Measurements from ENCODE around the gene ZNF784. TPM values are rescaled to one million over a fixed set of nuclear protein-coding genes. Genes with fewer than 3 reads are reported as not detected.
A peak's percentile ranks its signal among the peaks of the same experiment; 100 is the strongest.

ZNF784 gene
- total RNA-seq, result 10 to 100 TPM in 3 of 4 donors, 1 to 10 TPM in 1; 9.0 to 22.2 (median 11.4) TPM
- 10 to 100 TPM in 1 of 3 donors, 1 to 10 TPM in 2; 4.9 to 14.9 (median 7.3) TPM for polyA plus RNA-seq
- long read RNA-seq, donor 1, transcript ZNF784-201 (2 exons, 2,021 nt), result major isoform, 5 of 12 reads
- long read RNA-seq, donor 1, partial matches to known transcripts, result 0 of 12 reads
- long read RNA-seq, donor 1, other reads (novel, unspliced or antisense), result 7 of 12 reads
- long read RNA-seq, donor 2, transcript ZNF784-201 (2 exons, 2,021 nt), result major isoform, 26 of 36 reads
- long read RNA-seq, donor 2, partial matches to known transcripts, result 0 of 36 reads
- long read RNA-seq, donor 2, other reads (novel, unspliced or antisense), result 10 of 36 reads

- DNase-seq (peak; percentile 93 to 97), ATAC-seq (peak; percentile 84 to 90 (median 88))
- Histone ChIP-seq H3K27me3 (ENCODE audit: insufficient read depth in 3 of 3, low read length in 2 of 3) (no peaks in the 10 kb centered on the region), H3K4me1 (peaks cover 37% of the 10 kb centered on the region), H3K36me3 (ENCODE audit: insufficient read depth in 1 of 2, low read depth in 1 of 2) (peaks cover 4 to 10% of the 10 kb centered on the region in 2 donors), H3K27ac (peak within 1 kb of the TSS; percentile 90), H3K9me3 (no peaks in the 10 kb centered on the region), H3K4me3 (peak within 1 kb of the TSS; percentile 65)
- 0 to 1% (median 0%) methylated on average over 45 to 56 of the region's 56 CpGs for WGBS, 3 donors
- intact Hi-C loops (cut with DNase I), result loop anchor here in 1 of 2 donors (10.0 kb wide), 2 partner anchors 240 to 490 kb away; partner anchors contain the start of genes RPL28 and TMEM238
- TF ChIP-seq CTCF (IDR thresholded peaks at IDR 0.05), result no peak
Observed at GRCh38 chr19:55624109-55625003, at the start of gene ZNF784. TSS of gene ZNF784 (minus strand) at chr19:55624566. CDS start at chr19:55624561, 5 bp downstream.

GRCh38 chr19:55673889-55674288, 49.5 kb upstream of the ZNF784 start:
- no peak for ATAC-seq
- intact Hi-C loops (cut with DNase I), result no loop called here
- peaks cover 30% of the 10 kb centered on the region for H3K4me1 ChIP-seq
- no peak overlapping the region for H3K27ac ChIP-seq
- 61 to 80% (median 65%) methylated on average over 12 to 15 of the region's 15 CpGs for WGBS, 3 donors
- peaks cover 3 to 57% of the 10 kb centered on the region in 2 donors for H3K36me3 ChIP-seq (ENCODE audit: insufficient read depth in 1 of 2, low read depth in 1 of 2)
- TF ChIP-seq CTCF (IDR thresholded peaks at IDR 0.05), result no peak
- no peak overlapping the region for H3K4me3 ChIP-seq
- no peaks in the 10 kb centered on the region for H3K27me3 ChIP-seq (ENCODE audit: insufficient read depth in 3 of 3, low read length in 2 of 3)
- H3K9me3 ChIP-seq, result no peaks in the 10 kb centered on the region
- DNase-seq, result no peak

- 75 to 86% (median 76%) methylated on average over 9 of the region's 9 CpGs for WGBS, 3 donors
Observed at GRCh38 chr19:55673465-55673864, 49.1 kb upstream of the ZNF784 start.

GRCh38 chr19:55672418-55672817, 48.1 kb upstream of the ZNF784 start:
- Histone ChIP-seq H3K4me1 (peaks cover 22% of the 10 kb centered on the region), H3K9me3 (no peaks in the 10 kb centered on the region), H3K27ac (no peak overlapping the region), H3K4me3 (no peak overlapping the region), H3K27me3 (ENCODE audit: insufficient read depth in 3 of 3, low read length in 2 of 3) (no peaks in the 10 kb centered on the region), H3K36me3 (ENCODE audit: insufficient read depth in 1 of 2, low read depth in 1 of 2) (peaks cover 3 to 55% of the 10 kb centered on the region in 2 donors)
- no peak for TF ChIP-seq CTCF (IDR thresholded peaks at IDR 0.05)
- WGBS, 3 donors, result 83 to 92% (median 83%) methylated on average over 5 of the region's 5 CpGs
- ATAC-seq, result no peak
- intact Hi-C loops (cut with DNase I), result no loop called here
- DNase-seq, result no peak

More at GRCh38 chr19:55673465-55673864, 49.1 kb upstream of the ZNF784 start:
- no peak overlapping the region for H3K4me3 ChIP-seq
- H3K27me3 ChIP-seq (ENCODE audit: insufficient read depth in 3 of 3, low read length in 2 of 3), result no peaks in the 10 kb centered on the region
- ATAC-seq (no peak), DNase-seq (no peak)
- TF ChIP-seq CTCF (IDR thresholded peaks at IDR 0.05), result no peak
- no peak overlapping the region for H3K27ac ChIP-seq
- peaks cover 30% of the 10 kb centered on the region for H3K4me1 ChIP-seq
- intact Hi-C loops (cut with DNase I), result no loop called here
- H3K9me3 ChIP-seq, result no peaks in the 10 kb centered on the region
- peaks cover 3 to 57% of the 10 kb centered on the region in 2 donors for H3K36me3 ChIP-seq (ENCODE audit: insufficient read depth in 1 of 2, low read depth in 1 of 2)

Measured in psoas muscle (tissue), 8 donors.